Cortex of kidney (tissue), 1 donor: Measurements from ENCODE around the gene FAM163B.
"Not testable (repeated sequence)": the region's sequence is repeated elsewhere in the genome, so short reads cannot be mapped to it uniquely, and the experiment has no call there.

Experiments used
- DNase-seq: peaks from one replicate; lab custom pipeline; 2025; lab: John Stamatoyannopoulos, UW

FAM163B gene

DNA sequence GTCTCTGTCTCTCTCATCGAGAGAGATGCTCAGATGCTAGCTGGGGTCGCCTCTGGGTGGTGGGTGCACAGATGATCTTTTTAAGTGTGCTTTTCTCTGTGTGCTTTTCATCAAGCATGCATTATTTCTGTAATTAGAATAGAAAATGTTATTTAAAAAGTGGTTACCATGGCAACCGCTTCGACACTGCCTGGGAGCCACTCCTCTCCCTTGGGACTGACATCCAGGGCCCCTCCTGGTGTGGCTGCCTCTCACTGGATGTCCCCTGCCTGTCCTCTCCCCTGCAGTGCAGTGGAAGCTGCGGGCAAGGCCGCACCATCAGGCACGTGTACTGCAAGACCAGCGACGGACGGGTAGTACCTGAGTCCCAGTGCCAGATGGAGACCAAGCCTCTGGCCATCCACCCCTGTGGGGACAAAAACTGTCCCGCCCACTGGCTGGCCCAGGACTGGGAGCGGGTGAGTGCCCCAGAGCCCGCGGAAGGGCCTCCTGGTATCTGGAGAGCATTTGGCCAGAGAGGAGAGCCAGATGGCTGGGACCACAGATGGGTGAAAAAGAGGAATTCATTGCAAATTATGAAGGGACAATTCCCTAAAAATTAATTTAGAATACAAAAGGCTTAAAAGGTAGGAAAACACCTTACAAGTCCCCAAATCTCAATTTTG lies 39.9 kb downstream of the FAM163B start:
- DNase-seq: no peak

DNA sequence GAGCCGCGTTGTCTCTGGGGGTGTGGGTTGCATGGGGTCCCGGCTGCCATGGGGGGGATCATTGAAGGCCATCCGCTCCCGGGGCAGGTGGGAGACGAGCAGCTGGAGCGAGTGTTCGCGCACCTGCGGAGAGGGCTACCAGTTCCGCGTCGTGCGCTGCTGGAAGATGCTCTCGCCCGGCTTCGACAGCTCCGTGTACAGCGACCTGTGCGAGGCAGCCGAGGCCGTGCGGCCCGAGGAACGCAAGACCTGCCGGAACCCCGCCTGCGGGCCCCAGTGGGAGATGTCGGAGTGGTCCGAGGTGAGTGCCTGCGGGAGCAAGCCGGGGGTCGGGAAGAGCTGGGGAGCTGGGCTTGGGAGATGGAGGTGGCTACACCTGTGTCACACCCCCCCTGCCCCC lies 41.0 kb downstream of the FAM163B start:
- DNase-seq: no peak

DNA sequence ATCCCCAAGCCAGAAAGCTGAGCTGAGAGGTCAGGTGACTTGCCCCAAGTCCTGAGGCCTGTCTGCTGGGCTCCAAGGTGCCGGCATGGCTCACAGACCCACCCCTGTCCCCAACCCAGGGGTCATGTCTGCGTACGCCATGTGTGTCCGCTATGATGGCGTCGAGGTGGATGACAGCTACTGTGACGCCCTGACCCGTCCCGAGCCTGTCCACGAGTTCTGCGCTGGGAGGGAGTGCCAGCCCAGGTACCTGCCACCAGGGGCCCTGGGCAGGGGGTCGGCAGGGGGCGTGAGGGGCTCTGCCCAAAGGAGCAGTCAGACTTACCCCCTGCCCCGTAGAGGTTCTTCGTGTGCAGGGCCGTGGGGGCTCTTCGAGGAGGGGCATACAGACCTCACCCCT lies 42.4 kb downstream of the FAM163B start:
- no peak for DNase-seq

DNA sequence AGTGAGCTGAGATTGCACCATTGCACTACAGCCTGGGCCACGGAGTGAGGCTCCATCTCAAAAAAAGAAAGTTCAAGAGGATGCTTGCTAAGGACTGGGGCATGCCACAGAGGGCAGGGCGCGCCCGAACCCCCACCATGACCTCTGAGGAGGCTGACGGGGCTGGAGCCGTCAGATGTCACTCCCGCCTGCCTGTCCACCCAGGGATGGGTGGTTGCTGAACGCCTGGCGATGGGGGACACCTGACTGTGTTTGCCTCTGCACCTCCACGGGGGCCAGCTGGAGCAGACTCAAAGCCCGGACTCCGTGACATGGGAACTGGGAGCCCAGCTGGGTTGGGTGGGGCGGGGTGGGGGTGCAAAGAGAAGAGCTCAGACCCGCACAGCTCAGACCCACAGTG lies 42.8 kb downstream of the FAM163B start:
- DNase-seq: no peak

DNA sequence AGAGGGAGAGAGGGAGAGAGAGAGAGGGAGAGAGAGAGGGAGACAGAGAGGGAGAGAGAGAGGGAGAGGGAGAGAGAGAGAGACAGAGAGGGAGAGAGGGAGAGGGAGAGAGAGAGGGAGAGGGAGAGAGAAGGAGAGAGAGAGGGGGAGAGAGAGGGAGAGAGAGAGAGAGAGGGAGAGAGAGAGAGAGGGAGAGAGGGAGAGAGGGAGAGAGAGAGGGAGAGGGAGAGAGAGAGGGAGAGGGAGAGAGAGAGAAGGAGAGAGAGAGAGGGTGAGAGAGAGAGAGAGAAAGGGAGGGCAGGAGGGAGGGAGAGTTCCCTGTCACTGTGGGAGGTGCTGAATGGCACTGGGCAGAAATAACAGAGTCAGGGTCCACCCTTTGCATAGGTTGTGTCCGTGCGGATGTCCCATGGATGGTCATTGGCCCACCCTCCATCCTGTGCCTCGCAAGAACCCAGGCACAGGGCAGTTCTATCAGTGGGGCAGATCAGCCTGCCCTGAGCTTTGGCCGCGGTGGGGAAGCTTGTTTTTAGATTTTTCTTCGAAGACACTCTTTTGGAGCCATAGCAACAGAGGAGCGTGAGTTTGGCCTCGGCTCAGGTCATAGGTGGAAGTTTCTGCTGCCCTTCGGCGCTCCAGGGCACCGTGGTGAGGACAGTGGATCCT lies 44.6 kb downstream of the FAM163B start:
- no peak for DNase-seq

DNA sequence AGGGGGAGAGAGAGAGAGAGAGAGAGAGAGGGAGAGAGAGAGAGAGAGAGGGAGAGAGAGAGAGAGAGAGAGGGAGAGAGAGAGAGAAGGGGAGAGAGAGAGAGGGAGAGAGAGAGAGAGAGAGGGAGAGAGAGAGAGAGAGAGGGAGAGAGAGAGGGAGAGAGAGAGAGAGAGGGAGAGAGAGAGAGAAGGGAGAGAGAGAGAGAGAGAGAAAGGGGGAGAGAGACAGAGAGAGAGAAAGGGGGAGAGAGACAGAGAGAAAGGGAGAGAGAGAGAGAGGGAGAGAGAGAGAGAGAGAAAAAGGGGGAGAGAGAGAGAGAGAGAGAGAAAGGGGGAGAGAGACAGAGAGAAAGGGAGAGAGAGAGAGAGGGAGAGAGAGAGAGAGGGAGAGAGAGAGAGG lies 45.4 kb downstream of the FAM163B start:
- not testable (repeated sequence) for DNase-seq

DNA sequence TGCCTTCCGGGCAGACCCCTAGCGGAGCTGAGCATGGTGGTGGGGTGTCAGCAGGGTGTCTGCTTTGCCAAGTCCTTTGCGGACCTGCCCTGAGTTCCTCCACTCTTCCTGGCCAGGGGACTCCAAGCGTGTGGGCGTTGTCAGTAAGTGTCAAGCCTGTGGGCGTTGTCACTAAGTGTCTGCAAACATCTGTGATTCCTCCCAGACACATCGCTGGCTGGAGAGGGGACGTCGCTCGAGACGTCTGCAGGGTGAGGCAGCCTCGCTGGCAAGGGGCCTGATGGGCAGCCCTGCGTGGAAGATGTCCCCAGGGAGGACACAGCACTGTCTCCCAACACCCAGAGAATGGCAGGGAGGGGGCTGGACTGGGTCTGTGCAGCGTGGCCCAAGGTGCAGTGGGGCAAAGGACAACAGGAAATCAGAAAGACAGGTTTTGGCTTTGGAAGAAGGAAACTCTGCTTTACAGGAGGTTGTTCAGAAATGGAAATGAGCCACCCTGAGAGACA lies 45.8 kb downstream of the FAM163B start:
- DNase-seq: no peak

DNA sequence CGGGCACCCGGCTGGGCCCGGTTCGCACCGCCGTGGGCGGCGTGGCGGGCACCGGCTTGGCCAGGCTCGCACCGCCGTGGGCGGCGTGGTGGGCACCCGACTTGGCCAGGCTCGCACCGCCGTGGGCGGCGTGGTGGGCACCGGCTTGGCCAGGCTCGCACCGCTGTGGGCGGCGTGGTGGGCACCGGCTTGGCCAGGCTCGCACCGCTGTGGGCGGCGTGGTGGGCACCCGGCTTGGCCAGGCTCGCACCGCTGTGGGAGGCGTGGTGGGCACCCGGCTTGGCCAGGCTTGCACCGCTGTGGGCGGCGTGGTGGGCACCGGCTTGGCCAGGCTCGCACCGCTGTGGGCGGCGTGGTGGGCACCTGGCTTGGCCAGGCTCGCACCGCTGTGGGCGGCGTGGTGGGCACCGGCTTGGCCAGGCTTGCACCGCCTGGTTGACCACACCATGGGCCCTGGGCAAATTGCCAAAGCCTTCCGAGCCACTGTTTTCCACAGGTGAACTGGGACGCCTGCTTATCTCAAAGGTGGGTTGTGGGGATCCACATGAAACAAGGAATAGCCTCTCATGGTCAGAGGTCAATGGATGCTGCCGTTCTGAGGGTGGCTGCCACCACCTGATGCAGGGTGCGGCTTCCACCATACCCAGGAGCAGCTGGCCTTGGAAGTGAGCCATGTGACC lies 46.4 kb downstream of the FAM163B start:
- no peak for DNase-seq

DNA sequence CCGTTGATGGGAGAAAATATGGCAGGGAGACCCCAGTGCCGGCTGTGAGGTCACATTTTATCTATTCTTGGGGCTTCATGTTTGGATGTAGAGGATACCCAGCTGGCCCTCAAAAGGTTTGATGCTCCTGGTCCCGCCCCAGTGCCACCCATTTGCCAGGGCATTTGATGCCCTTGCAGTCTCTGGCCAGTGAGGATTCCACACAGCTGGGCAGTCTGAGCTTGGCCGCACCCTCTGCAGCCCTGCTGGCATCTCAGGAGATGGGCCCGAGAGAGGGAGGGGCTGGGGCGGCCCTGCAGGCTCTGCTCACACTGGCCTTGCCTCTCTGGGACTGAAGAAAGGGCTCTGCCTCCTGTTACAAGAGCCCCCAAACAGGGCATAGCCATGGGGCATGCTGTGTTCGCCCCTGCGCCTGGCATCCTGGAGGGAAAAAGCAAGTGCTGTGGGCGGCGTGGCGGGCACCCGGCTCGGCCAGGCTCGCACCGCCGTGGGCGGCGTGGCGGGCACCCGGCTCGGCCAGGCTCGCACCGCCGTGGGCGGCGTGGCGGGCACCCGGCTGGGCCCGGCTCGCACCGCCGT lies 47.1 kb downstream of the FAM163B start:
- no peak for DNase-seq

DNA sequence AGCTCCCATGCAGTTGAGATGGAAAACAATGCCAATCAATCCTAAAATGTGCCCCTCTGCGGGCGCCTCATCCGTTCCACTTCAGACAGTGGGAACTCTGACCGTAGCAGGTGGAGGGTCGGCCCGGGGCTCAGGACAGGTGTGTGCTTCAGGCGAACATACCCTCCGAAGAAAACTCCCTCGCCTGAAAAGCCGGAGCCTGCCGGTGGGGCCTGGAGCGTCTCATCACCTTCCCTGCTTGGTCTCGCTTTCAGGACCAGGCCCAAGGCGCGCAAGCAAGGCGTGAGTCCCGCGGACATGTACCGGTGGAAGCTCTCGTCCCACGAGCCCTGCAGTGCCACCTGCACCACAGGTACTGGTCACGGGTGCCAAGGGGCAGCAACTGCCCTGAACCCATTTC lies 48.2 kb downstream of the FAM163B start:
- no peak for DNase-seq

DNA sequence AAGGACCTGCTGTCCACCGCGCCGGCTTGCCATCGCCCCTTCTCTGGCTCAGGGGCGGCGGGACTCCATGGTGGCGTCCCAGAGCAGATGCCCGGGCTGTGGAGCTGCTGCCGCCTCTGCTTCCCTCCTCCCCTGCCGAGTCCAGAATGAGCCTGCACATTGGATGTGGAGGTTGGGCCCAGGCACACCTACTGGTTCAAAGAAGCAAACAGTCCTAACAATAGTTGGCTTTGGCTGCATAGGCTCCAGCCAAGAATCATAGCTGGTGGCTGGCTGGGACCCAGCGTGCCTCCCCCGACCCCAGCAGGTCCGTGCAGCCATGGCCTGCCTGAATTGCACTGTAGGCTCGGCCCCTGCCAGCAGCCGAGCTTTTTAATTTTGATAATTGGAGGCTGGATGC lies 48.9 kb downstream of the FAM163B start:
- DNase-seq: no peak

DNA sequence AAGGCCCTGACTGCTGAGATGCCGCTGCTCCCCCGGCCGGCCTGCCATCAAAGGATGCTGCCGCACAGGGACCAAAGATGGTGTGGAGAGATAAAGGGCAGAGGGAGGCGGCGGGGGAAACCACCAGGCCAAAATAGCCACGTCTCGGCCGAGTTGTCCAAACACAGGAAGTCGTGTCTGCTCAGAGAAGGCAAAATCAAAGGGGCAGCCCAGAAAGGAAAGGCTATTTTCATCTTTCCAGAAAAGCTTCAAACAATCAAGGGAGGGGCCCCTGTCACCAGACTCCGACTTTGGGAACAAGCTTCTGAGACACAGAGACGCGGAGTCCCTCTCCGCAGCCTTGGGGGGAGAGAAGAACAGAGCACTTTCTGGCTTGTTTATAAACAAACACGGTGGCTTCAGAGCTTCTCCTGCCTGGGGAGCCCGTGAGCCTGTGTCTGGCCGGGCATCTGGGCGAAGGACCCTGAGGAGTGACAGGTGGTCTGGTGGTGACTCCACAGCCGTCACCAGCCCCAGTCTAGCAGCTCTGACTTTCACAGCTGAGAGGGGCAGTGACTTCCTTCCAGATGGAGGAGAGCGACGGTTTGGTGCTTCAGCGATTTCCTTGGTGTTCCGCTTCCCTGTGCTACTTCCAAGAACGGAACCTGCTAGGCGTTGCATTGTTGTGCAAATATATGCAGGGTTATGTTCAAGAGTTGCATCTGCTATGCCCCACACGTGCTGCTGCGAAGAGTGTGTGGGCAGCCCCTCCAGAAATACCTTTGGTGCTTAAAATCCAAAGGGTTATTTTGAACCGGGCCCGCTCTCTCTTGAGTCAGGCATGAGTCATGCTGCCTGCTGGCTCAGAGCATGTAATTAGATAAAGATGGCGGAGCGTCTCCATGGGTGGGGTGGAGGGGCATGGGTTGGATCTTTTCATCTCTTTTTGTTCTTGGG lies 50.7 kb downstream of the FAM163B start:
- DNase-seq: no peak

DNA sequence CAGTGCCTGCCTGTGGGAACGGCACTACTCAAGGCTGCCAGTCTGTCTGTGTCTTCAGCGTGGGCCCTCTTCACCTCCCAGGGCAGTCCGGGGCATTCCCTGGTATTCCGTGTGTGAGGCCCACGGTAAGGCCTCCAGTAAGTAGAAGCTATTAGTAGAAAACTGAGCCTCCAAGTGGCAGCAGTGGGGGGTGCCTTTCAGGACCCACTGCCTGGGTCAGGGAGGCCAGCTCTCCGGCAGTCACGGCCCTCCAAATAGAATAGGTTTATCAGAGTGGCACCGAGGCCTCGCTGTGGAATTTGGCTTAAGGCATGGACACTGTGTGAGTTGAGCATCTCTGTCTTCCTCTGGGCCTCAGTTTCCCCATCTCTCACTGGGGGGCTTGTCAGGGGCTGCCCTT lies 51.6 kb downstream of the FAM163B start:
- no peak for DNase-seq

DNA sequence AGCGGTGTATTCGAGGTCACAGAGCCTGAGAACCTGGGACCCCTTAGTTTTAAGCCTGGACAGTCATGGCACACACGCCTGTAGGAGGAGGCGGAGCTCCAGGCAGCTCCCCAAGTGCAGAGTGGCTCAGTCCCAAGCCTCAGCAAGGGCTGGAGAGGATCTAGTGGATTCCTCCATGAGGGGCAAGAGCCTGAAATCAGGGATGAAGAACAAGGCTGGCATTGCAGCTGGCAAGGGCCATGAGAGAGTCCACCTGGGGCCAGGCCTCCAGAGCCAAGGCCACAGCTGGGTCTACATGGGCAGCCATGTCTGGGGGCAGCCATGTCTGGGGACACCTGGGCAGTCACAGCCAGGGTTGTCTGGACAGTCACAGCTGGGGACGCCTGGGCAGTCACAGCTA lies 52.8 kb downstream of the FAM163B start:
- DNase-seq: no peak

DNA sequence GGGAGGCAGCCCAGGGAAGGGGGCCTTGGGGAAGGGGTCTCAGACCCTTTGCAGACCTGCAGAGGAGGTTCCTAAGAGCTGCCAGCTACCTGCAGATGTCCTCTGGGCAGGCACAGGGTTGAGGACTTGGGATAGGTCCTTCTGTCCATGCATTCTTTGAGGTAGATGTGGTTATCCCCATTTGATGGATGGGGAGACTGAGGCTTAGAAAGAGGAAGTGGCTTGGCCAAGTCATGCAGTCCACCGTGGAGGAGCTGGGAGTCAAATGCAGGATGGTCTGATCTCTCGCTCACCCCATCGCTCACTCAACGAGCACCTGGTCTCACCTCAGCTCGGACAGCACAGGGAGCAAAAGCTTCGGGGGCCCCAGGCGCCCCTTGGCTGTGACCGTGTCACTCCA lies 54.5 kb downstream of the FAM163B start:
- DNase-seq: no peak

DNA sequence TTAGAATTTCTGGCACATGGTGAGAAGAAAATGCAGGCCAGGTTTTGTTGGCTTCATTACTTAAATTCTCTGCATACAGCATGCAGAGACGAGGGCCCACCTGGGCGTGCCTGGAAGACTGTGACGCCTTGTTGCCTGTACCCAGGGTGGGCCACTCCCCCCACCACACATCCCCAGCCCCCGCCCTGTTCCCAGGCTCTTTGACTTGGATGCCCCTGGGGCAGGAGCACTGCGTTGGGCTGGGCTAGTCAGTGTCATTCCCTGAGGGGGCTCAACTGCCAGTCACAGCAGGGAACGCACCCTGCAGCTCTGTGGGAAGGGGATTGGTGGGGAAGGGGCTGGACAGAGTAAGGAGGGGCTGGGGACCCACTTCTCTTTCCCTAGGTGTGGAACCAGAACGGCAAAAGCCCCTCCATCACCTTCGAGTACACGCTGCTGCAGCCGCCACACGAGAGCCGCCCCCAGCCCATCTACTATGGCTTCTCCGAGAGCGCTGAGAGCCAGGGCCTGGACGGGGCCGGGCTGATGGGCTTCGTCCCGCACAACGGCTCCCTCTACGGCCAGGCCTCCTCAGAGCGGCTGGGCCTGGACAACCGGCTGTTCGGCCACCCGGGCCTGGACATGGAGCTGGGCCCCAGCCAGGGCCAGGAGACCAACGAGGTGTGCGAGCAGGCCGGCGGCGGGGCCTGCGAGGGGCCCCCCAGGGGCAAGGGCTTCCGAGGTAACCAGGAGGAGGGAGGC lies 55.0 kb downstream of the FAM163B start:
- no peak for DNase-seq

DNA sequence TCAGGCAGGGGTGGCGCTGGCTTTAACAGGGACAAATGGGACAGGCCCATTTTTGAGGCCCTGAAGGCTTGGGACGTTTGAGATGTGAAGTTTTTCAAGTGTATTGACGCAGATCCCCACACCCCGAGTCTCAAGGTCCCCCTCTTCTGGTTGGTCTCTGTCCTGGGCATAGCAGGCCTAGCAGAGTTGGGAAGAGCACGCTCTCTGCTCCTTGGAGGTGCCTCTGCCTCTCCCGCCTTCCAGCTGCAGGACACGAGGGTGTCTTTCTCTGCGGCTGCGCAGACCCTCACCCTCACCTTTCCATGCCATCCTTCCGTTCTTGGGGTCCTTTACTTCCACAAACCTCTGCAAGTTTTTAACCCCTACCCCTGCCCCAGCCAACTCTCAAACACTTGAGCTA lies 56.1 kb downstream of the FAM163B start:
- no peak for DNase-seq

DNA sequence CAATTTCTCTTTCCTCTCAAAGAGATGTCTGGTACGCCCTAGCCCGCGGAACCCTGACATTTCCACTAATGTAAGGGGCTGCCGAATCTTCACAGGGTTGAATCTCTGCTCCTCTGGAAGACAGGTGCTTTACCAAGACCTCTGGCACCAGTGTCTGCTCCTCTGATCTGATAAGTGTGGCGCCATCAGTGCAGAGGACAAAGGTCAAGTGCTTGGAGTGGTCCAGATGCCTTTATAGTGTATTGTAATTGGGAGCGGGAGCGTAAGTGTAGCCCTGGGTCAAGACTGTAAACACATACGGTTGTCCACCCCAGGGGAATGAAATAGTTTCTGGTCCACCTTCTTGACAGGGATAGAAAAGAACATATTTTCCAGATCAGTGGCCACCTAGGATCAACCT lies 57.0 kb downstream of the FAM163B start:
- DNase-seq: no peak

DNA sequence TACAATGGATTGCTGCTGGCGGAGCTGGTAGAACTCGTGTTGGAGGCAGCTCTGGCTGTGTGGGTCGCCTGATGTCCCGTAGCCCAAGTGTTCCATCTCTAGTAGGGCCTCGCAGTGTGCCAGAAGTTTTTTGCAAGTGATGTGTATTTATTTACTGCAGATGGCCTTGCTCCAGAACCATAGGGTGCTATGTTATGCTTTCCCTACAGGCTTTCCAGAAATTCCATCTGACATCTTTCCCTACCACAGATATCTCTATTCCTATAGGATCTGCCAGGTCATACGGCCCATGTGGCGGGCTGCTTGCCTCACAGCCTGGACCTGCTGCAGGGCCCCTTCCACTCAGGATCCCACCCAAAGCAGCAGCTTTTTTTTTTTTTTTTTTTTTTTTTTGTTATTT lies 57.7 kb downstream of the FAM163B start:
- DNase-seq: no peak

DNA sequence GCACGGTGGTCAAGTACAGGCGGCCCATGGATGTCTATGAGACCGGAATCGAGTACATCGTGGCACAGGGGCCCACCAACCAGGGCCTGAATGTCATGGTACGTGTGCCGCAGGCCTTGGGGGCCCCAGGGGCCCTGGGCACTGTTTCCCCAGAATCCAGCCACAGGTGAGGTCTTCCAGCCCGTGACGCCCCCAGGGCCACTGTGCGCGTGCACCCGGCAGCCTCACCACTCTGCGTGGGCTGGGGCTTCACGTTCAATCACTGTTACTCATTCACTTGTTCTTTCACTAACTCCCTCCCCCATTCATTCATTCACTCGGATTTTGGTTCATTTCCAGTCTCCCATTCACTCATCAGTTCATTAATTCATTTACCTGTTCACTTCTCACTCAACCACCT lies 62.1 kb downstream of the FAM163B start:
- DNase-seq: no peak

DNA sequence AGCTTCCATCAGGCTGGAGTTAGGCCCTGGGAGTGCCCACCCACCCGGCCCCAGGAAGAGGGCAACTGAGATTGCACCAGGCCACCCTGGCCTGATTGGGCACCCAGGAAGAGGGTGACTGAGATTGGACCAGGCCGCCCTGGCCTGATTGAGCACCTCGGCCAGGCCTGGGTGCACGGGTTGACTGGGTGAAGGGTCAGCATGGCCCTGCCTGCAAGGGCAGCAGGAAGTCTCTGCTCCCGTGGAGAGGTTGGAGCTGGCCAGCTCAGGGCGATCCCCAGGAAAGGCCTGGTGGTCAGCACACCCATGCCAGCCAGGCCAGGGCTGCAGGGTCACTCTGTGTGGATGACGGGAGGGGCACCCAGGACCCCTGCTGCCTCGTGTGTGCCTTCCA lies 62.9 kb downstream of the FAM163B start:
- no peak for DNase-seq
